ENCODE measurements around the gene CNDP2. TPM values are rescaled to one million over a fixed set of nuclear protein-coding genes. Genes with fewer than 3 reads are reported as not detected.
A peak's percentile ranks its signal among the peaks of the same experiment; 100 is the strongest.

The CNDP2 gene
- total RNA-seq, 1 donor from 2014 or later = 50.3 TPM

- no peak for DNase-seq (ENCODE audit: low read depth in 2 of 2)
Measured at GRCh38 chr18:74472312-74472711, 23.9 kb upstream of the CNDP2 start.

- no peak for DNase-seq (ENCODE audit: low read depth in 2 of 2)
Measured at GRCh38 chr18:74473976-74474640, 22.1 kb upstream of the CNDP2 start.

DNA sequence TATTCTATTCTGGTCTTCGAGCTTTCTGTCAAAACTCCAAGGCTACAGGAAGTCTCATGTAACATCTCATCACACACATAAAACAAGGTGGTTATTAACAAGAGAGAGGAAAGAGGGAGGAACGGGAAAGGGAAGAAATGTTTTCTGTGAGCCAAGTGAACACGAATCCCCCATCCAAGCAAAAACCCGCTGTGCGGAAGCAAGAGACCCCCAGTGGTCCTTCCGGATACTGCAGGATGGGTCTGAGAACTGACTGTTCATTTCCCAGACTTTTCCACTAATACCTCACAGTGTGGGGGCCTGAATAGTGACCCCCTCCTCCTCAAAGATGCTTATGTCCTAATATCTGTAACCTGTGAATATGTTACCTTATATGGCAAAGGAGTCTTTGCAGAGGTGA is 20.0 kb upstream of the CNDP2 start:
- DNase-seq (ENCODE audit: low read depth in 2 of 2) = peak in 1 of 2 donors; percentile 15

DNA sequence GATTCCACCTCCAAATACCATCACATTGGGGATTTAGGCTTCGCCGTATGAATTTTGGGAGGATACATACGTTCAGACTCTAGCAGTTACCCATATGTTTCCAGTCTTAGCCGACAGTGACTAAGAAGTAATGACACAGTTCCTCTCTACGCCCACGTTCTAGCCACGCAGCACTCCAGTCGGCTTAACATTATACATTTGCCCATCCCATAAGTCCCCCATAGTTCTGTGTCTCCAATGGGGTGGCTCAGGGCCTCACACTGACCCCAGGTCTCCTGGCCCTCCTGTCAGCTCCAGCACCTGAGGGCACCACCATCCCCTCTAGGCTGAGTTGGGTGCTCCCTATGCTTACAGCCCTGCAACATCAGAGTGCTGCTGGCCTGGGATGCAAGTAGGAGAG is 18.4 kb upstream of the CNDP2 start:
- no peak for DNase-seq (ENCODE audit: low read depth in 2 of 2)

DNA sequence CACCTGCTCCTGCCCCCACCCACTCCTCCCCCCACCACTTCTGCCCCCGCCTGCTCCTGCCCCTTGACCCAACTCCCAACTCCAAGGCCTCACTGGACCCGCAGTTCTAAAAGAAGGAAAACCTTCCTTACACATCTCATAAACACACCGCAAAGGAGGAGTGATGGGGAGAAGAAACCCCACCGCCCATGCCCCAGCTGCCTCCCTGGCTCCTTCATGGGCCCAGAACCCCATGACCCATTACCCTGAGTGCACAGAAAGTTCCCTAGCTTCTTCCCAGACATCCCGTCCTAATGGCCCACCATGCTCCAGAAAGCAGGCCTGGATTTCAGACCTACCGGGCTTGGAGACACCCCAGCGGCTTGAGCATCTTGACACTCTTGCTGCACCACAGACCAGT is 17.8 kb upstream of the CNDP2 start:
- no peak for DNase-seq (ENCODE audit: low read depth in 2 of 2)

DNA sequence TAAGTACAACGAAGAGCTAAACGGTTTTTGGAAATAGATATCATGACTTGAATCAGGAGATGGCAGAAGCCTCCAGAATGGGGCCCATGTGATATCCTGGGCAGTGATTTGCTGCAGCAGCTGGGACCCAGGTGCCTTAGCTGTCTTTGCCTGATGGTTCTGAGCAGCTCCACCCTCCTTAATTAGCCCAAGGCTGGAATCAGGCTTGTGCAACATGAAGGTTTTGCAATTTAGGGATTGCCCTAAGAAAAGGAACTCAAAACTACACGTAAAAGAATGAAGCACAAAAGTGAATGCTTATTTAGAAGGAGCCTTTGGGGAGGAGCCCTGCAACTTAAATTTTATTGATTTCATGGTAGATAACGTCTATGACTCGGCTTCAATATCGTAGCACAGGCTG is 17.3 kb upstream of the CNDP2 start:
- DNase-seq (ENCODE audit: low read depth in 2 of 2) = no peak

DNA sequence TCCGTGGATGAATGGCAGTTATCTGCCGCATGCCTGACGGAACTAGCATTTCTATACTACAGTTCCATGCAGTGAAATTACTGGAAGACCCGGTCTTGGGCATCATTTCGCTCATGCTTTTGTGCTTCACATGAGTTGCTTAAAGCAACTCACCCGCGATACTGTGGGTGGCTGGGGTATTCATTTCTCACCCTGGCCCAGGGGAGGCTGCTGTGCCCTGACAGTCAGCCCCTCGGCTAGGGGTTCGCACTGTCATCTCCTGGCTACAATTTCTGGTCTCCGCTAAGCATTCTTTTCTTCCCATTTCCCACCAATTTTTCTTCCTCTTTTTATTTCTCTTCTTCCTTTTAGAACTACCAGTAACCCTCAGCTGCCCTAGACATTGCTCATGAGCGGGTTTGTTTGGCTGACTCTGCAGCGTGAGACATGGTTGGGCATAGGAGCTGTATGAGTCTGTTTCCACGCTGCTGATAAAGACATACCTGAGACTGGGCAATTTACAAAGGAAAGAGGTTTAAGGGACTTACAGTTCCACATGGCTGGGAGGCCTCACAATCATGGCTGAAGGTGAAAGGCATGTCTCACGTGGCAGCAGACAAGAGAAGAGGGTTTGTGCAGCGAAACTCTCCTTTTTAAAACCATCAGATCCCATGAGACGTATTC is 16.5 kb upstream of the CNDP2 start:
- DNase-seq (ENCODE audit: low read depth in 2 of 2) = no peak

DNA sequence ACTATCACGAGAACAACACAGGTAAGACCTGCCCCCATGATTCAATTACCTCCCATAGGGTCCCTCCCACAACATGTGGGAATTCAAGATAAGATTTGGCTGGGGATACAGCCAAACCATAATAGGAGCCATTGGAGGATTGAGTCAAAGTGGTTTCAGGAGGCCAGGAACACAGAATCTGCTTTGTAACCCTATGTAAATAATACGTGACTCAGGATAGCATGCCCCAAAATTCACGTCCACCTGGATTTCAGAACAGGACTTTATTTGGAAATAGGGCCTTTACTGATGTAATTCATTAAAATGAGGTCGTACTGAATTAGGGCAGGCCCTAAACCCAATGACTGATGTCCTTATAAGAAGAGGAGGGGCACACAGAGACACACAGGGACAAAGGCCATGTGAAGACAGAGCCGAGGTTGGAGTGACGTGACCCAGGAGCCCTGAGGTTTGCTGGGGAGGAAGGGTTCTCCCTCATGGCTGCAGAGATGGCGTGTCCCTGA is 16.0 kb upstream of the CNDP2 start:
- DNase-seq (ENCODE audit: low read depth in 2 of 2) = no peak

- DNase-seq (ENCODE audit: low read depth in 2 of 2) = no peak
Measured at GRCh38 chr18:74482697-74483096, 13.5 kb upstream of the CNDP2 start.

- DNase-seq (ENCODE audit: low read depth in 2 of 2) = no peak
Measured at GRCh38 chr18:74486119-74486849, 9.9 kb upstream of the CNDP2 start.

GRCh38 chr18:74488354-74488753 is 7.8 kb upstream of the CNDP2 start:
- no peak for DNase-seq (ENCODE audit: low read depth in 2 of 2)

GRCh38 chr18:74488864-74489263 is 7.3 kb upstream of the CNDP2 start:
- DNase-seq (ENCODE audit: low read depth in 2 of 2) = no peak

- no peak for DNase-seq (ENCODE audit: low read depth in 2 of 2)
Measured at GRCh38 chr18:74489676-74490075, 6.5 kb upstream of the CNDP2 start.

- DNase-seq (ENCODE audit: low read depth in 2 of 2) = no peak
Measured at GRCh38 chr18:74492259-74492658, 3.9 kb upstream of the CNDP2 start.

- peak; percentile 73 to 81 for DNase-seq (ENCODE audit: low read depth in 2 of 2)
Measured at GRCh38 chr18:74493689-74494088, 2.5 kb upstream of the CNDP2 start.

GRCh38 chr18:74494514-74494913 is 1.6 kb upstream of the CNDP2 start:
- DNase-seq (ENCODE audit: low read depth in 2 of 2) = no peak

DNA sequence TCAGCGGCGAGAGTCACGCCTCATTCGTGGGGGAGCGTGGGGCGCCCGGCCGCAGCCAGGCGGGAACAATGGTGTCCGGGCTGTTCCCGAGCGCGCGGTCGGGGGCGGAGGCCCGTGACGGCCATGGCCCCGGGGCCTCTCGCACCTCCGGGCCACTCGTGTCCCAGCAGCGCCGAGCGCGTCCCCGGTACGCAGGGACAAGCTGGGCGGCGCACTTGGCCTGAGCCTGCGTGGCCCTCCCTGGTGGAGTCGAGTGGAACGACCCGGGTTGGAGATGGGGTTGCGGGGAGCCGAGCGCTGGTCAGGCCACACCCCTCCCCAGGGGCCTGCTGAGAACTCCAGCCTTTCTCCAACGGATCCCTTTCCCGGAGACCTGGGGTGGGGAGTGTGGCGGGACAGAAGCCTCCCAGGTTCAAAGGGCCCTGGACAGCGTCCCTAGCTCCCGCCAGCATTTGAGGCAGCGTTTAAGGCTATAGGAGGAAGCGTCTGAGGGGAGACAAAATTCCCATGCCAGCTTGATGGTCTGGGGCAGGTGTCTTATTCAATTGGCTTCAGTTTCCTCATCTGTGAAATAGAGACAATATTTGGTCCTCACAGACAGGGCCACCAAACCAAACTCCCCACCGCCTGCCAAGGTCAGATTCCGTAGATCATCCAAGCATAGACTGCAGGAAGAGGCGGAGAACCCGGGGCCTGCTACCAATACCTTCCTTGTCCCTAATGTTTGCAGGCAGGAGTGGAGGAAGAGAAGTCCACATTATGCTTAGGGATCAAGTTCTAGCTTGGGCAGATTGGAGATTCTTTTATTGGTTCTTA is 553 bp downstream of the CNDP2 start:
- DNase-seq (ENCODE audit: low read depth in 2 of 2) = peak in 1 of 2 donors; percentile 62

DNA sequence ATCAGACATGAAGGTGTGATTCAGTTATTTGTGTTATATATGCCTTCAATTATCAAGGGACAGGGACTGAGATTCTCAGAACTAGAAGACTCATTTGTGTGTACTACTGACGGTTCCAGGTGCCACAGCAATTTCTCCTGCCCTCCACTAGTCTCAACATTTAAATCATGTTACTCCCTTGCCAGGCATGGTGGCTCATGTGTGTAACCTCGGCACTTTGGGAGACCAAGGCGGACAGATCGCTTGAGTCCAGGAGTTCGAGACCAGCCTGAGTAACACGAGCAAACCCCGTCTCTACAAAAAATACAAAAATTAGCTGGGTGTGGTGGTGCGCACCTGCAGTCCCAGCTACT is 1.1 kb downstream of the CNDP2 start:
- DNase-seq (ENCODE audit: low read depth in 2 of 2) = no peak

GRCh38 chr18:74497778-74498177 is 1.6 kb downstream of the CNDP2 start:
- no peak for DNase-seq (ENCODE audit: low read depth in 2 of 2)

DNA sequence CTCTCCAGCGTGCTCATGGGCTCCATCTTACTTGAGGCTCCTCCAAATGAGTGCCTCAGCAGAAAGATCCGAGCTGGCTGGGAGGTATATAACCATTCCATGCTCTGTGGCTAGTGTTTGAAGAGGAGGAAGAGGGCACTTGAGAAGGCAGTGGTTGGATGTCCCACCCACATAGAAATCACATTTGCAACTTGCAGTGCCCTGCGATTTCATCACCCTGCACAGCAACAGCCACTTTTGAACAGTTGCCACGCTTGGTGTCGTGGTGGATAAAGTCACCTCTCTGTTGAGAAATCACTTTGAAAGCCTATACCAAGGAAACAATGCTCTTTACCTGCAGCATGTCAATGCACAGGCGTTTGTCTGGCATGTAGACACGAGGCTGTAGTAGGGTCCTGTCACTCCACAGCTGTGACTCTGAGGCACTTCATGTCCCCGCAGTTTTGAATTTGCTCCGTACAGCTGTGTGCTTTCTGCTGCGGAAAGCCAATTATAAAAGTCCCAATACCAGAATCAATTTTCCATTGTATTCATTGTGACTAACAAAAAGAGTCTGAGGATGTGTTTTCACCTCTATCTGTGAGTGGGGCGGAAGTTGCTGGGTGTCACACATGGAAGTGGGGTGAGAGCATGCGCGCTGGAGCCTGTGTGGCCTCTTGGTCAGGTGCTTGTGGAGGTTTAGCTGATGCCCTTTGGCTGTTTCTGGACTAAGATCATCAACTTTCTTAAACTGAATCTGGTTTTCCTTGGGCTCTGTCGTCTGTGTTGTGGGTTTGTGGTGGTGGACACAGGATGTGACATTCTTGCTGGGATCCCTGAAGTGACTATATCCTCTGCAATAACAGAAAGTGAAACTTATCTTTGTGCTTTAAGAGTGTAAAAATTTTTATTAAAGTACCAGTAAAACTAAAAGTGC is 2.8 kb downstream of the CNDP2 start:
- peak; percentile 57 to 58 for DNase-seq (ENCODE audit: low read depth in 2 of 2)

- peak; percentile 64 to 68 for DNase-seq (ENCODE audit: low read depth in 2 of 2)
Measured at GRCh38 chr18:74499633-74500032, 3.5 kb downstream of the CNDP2 start.

All from dermis microvascular lymphatic vessel endothelial cell (primary cell).